GM12878 (cell line): ENCODE measurements around the gene IFNK.

Source experiments
- BMI1 ChIP-seq: fragments of 450-650 bp; IDR thresholded peaks from 2 replicates; pipeline ENCODE4 v1.6.1; 2016; ENCODE audit warnings: mild to moderate bottlenecking, moderate library complexity, borderline replicate concordance
- CREM ChIP-seq: IDR thresholded peaks from 2 replicates; pipeline ENCODE4 v1.6.1; 2014; ENCODE audit warnings: antibody characterized with exemption, low read depth
- EZH2 ChIP-seq: IDR thresholded peaks from 2 replicates; pipeline ENCODE4 v1.6.1; 2012; ENCODE audit warnings: low read depth, mild to moderate bottlenecking, control low read depth, inconsistent platforms, low read length, borderline replicate concordance; ENCODE audit not compliant: control insufficient read depth
- POLR2AphosphoS2 ChIP-seq: IDR thresholded peaks from 2 replicates; pipeline ENCODE4 v1.6.1; 2011; ENCODE audit warnings: low read depth, mild to moderate bottlenecking, low read length, improper control_type of control experiment, moderate library complexity
- POLR2AphosphoS5 ChIP-seq: IDR thresholded peaks from 2 replicates; pipeline ENCODE4 v1.6.1; 2011; ENCODE audit warnings: mild to moderate bottlenecking, low read length, inconsistent platforms
- SUZ12 ChIP-seq: fragments of 200-600 bp; sonication (generic); IDR thresholded peaks from one replicate; pipeline ENCODE4 v1.6.1; 2018; ENCODE audit warnings: antibody characterized with exemption, mild to moderate bottlenecking; ENCODE audit not compliant: unreplicated experiment
- YY1 ChIP-seq: IDR thresholded peaks from 2 replicates; pipeline ENCODE4 v1.6.1; 2011; ENCODE audit warnings: low read depth, mild to moderate bottlenecking, low read length
- TF ChIP-seq, protein P1 (sequence below), 3 experiments: IDR thresholded peaks in 2 of 3; conservative IDR thresholded peaks in 1 of 3; 2 replicates each; pipeline ENCODE4 v1.5.1; 2011; ENCODE audit warnings: low read depth in 3 of 3, low read length in 3 of 3, mild to moderate bottlenecking in 3 of 3, control low read depth in 2 of 3, moderate library complexity in 2 of 3, inconsistent platforms in 1 of 3, mixed read lengths in 1 of 3; ENCODE audit not compliant: control insufficient read depth in 2 of 3, insufficient read depth in 1 of 3; ENCODE audit errors: extremely low read depth in 1 of 3

DNA sequence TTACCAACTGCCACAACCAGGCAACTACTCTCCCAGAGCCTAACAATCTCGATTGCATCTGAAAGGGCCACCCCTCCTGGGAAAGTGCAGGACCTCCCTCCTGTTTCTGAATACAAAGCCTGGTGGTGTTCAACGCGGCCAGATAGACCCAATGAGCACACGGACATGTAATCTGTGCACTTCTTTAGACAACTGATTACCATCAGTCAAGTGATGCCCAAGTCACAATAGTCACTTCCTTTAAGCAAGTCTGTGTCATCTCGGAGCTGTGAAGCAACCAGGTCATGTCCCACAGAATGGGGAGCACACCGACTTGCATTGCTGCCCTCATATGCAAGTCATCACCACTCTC lies 48.5 kb downstream of the IFNK start:
- TF ChIP-seq SUZ12: no peak
- no peak for TF ChIP-seq BMI1
- TF ChIP-seq CREM: no peak
- TF ChIP-seq POLR2AphosphoS5: no peak; the same call in 1 of the 2 replicates
- TF ChIP-seq, protein P1, sequence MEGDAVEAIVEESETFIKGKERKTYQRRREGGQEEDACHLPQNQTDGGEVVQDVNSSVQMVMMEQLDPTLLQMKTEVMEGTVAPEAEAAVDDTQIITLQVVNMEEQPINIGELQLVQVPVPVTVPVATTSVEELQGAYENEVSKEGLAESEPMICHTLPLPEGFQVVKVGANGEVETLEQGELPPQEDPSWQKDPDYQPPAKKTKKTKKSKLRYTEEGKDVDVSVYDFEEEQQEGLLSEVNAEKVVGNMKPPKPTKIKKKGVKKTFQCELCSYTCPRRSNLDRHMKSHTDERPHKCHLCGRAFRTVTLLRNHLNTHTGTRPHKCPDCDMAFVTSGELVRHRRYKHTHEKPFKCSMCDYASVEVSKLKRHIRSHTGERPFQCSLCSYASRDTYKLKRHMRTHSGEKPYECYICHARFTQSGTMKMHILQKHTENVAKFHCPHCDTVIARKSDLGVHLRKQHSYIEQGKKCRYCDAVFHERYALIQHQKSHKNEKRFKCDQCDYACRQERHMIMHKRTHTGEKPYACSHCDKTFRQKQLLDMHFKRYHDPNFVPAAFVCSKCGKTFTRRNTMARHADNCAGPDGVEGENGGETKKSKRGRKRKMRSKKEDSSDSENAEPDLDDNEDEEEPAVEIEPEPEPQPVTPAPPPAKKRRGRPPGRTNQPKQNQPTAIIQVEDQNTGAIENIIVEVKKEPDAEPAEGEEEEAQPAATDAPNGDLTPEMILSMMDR (IDR thresholded peaks at IDR 0.05 in 2 of 3, conservative IDR thresholded peaks at IDR 0.05 in 1 of 3; ENCODE audit: control insufficient read depth in 2 of 3, extremely low read depth in 1 of 3, insufficient read depth in 1 of 3, low read depth in 3 of 3, low read length in 3 of 3): no peak
- TF ChIP-seq YY1: no peak
- TF ChIP-seq EZH2: no peak
- no peak for TF ChIP-seq POLR2AphosphoS2
